Activated CD4-positive, CD25-positive, alpha-beta regulatory T cell treated with anti-CD3 and anti-CD28 coated beads, Interleukin-2, amount 50 U/mL, for 16 hours (primary cell): ENCODE results near the gene CYB561.
A peak's percentile ranks its signal among the peaks of the same experiment; 100 is the strongest.

ENCODE experiments used
- DNase-seq: peaks from one replicate; pipeline ENCODE4 v3.0.0-alpha.2; 2020; ENCODE audit warnings: low read depth, low spot score

Gene CYB561

GRCh38 chr17:63412234-63412633 is 33.9 kb downstream of the CYB561 start:
- DNase-seq: no peak

- no peak for DNase-seq
Observed at GRCh38 chr17:63407741-63408330, 38.3 kb downstream of the CYB561 start.

GRCh38 chr17:63406689-63407330 is 39.3 kb downstream of the CYB561 start:
- peak; percentile 51 for DNase-seq

GRCh38 chr17:63405741-63406261 is 40.3 kb downstream of the CYB561 start:
- no peak for DNase-seq

- DNase-seq: no peak
Observed at GRCh38 chr17:63405020-63405419, 41.1 kb downstream of the CYB561 start.

- DNase-seq: no peak
Observed at GRCh38 chr17:63402431-63403212, 43.5 kb downstream of the CYB561 start.

- DNase-seq: no peak
Observed at GRCh38 chr17:63399856-63400255, 46.2 kb downstream of the CYB561 start.

GRCh38 chr17:63399316-63399715 is 46.8 kb downstream of the CYB561 start:
- no peak for DNase-seq

GRCh38 chr17:63398680-63399079 is 47.4 kb downstream of the CYB561 start:
- DNase-seq: no peak

- no peak for DNase-seq
Observed at GRCh38 chr17:63395075-63395805, 50.9 kb downstream of the CYB561 start.

GRCh38 chr17:63390090-63390489 is 56.0 kb downstream of the CYB561 start:
- DNase-seq: no peak

- no peak for DNase-seq
Observed at GRCh38 chr17:63387656-63388340, 58.3 kb downstream of the CYB561 start.

- no peak for DNase-seq
Observed at GRCh38 chr17:63382826-63383225, 63.3 kb downstream of the CYB561 start.
